Upper lobe of left lung (tissue), 4 donors: ENCODE data around the gene TIMM29.

Source experiments
- CTCF ChIP-seq, 6 experiments: fragments of 450-650 bp in 4 of 6; fragments of 200-600 bp in 2 of 6; sonication (generic) in 2 of 6; IDR thresholded peaks; one replicate each; pipeline ENCODE4 v1.5.1; 2016 to 2019; ENCODE audit warnings: antibody characterized with exemption in 6 of 6
- POLR2A ChIP-seq, 4 donors: fragments of 450-650 bp; IDR thresholded peaks; one replicate each; pipeline ENCODE4 v1.5.1; 2016 to 2017; ENCODE audit warnings: antibody characterized with exemption in 4 of 4, mild to moderate bottlenecking in 2 of 4
- POLR2AphosphoS5 ChIP-seq, 2 donors: sonication (generic); formaldehyde crosslinking; IDR thresholded peaks; one replicate each; pipeline ENCODE4 v1.5.1; 2017; ENCODE audit warnings: antibody characterized with exemption in 2 of 2

GRCh38 chr19:10894911-10895213, 33.7 kb upstream of the TIMM29 start:
- TF ChIP-seq POLR2AphosphoS5 (IDR thresholded peaks at IDR 0.05) (no peak), POLR2A (IDR thresholded peaks at IDR 0.05) (no peak), CTCF (IDR thresholded peaks at IDR 0.05) (no peak)
